ENCODE measurements around the gene ASAP3.

DNA sequence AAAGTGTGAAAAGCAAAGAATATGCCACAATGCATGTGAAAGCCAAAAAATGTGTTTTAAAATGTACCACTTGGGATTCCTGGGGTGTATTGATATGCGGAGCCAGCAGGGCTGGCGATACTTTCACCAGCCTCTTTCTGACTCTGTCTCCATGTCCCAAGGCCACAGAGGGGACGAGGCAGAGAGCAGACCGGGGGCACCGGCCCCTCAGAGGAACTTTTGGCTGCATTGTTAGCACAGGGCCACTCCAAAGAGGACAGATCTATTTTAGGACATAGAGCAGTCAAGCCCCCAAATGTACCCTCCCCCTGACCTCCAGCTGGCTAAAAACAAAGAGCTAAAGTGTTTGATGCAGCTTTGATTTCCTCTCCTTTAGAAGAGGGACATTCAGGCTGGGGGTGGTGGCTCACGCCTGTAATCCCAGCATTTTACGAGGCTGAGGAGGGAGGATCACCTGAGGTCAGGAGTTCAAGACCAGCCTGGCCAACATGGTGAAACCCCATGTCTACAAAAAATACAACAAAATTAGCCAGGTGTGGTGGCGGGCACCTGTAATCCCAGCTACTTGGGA is 88.7 kb downstream of the ASAP3 start:
- TF ChIP-seq EZH2 (IDR thresholded peaks at IDR 0.05; ENCODE audit: insufficient read depth, poor library complexity, severe bottlenecking) (no peak), EZH2phosphoT487 (IDR thresholded peaks at IDR 0.05; ENCODE audit: insufficient read depth, low read depth) (no peak)

Measured in GM23248 (cell line).